ENCODE data around the gene ARHGAP25. TPM values are rescaled to one million over a fixed set of nuclear protein-coding genes. Genes with fewer than 3 reads are reported as not detected.

Gene ARHGAP25
- total and polyA plus RNA-seq, 11 donors: 2.6 to 27.9 (median 4.8) TPM

DNA sequence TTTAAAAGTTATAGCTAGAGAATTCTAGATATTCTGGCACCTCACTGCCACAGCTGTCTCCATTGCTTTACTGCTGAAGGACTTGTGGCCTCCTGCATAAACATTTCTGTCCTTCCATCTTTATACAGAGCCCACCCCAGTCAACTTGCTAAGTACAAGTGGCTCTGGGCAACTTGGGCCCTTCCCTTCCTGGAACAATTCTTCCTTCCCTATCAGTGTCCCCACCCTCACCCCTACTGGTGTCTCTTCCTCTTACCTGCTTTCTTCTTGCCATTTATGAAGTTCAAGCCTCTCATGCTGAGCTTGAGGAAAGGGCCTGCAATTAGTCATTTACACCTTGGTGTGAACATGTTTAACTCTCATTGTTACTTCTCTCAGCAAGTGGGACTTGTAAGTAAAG is 45.0 kb downstream of the ARHGAP25 start:
- no peaks in the 10 kb centered on the region for H3K27me3 ChIP-seq
- intact Hi-C loops (cut with DNase I): loop anchor here in 3 of 10 donors (5.0 to 10.0 kb wide), 2 partner anchors 53 to 55 kb away; no protein-coding TSS in a partner anchor
- no peaks in the 10 kb centered on the region for H3K9me3 ChIP-seq
- no peak for DNase-seq
- no peak overlapping the region for H3K4me3 ChIP-seq
- no peak for TF ChIP-seq POLR2A (IDR thresholded peaks at IDR 0.05)
- TF ChIP-seq, protein P1, sequence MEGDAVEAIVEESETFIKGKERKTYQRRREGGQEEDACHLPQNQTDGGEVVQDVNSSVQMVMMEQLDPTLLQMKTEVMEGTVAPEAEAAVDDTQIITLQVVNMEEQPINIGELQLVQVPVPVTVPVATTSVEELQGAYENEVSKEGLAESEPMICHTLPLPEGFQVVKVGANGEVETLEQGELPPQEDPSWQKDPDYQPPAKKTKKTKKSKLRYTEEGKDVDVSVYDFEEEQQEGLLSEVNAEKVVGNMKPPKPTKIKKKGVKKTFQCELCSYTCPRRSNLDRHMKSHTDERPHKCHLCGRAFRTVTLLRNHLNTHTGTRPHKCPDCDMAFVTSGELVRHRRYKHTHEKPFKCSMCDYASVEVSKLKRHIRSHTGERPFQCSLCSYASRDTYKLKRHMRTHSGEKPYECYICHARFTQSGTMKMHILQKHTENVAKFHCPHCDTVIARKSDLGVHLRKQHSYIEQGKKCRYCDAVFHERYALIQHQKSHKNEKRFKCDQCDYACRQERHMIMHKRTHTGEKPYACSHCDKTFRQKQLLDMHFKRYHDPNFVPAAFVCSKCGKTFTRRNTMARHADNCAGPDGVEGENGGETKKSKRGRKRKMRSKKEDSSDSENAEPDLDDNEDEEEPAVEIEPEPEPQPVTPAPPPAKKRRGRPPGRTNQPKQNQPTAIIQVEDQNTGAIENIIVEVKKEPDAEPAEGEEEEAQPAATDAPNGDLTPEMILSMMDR (IDR thresholded peaks at IDR 0.05): no peak
- H3K27ac ChIP-seq: peak overlapping the region in 1 of 12 donors; percentile 28
- H3K4me1 ChIP-seq: peaks cover 0 to 89% (median 16%) of the 10 kb centered on the region in 12 donors
- no peak for ATAC-seq
- peaks cover 0 to 76% (median 32%) of the 10 kb centered on the region in 9 donors for H3K36me3 ChIP-seq

DNA sequence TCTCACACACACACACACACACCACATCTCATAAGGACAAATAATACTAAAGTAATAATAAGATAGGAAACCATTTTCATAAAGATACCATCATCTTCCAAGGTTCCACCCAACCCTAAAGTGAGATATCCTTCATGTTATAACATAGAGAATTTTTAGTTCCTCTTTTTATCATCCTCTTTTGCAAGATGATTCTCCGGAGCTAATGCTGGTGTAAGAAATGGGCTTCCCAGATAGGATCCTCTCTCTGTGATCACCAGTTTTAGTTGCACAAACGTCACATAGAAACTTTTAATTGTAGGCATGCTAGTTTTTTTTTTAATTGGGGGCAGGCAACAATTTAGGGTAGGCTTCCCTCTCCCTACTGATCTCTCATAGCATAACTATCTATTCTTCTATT is 49.6 kb downstream of the ARHGAP25 start:
- intact Hi-C loops (cut with DNase I): loop anchor here in 1 of 10 donors (5.0 kb wide), 1 partner anchor 33 kb away; no protein-coding TSS in a partner anchor
- Histone ChIP-seq H3K9me3 (no peaks in the 10 kb centered on the region), H3K36me3 (peaks cover 0 to 93% (median 71%) of the 10 kb centered on the region in 9 donors)

DNA sequence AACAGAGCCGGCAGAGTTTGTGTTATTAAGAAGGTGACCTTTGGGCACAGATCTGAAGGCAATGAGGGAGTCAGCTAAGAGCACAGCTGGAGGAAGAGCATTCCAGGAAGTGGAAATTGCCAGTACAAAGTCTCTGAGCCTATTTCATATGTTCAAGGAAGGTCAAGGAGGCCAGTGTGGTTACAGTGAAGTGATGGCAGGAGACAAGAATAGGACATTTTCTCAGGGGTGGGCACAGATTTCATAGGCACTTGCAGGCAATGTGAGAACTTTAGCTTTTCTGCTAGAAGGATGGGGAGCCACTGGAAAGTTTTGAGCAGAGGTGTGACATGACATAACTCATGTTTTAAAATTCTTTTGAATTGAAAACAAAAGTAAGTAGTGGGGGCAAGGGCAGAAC is 50.3 kb downstream of the ARHGAP25 start:
- 43 to 56% (median 48%) methylated on average over 1 of the region's 1 CpG for WGBS, 4 donors
- Histone ChIP-seq H3K27me3 (no peaks in the 10 kb centered on the region), H3K27ac (peak overlapping the region in 2 of 12 donors; percentile 2 to 81), H3K9me3 (no peaks in the 10 kb centered on the region), H3K4me1 (peaks cover 0 to 65% (median 3%) of the 10 kb centered on the region in 12 donors), H3K36me3 (peaks cover 0 to 98% (median 78%) of the 10 kb centered on the region in 9 donors), H3K4me3 (no peak overlapping the region)
- no peak for TF ChIP-seq POLR2A (IDR thresholded peaks at IDR 0.05)
- TF ChIP-seq, protein P1 (IDR thresholded peaks at IDR 0.05): no peak
- ATAC-seq: peak in 1 of 4 donors; percentile 22
- no peak for DNase-seq
- intact Hi-C loops (cut with DNase I): loop anchor here in 1 of 10 donors (5.0 kb wide), 1 partner anchor 32 kb away; no protein-coding TSS in a partner anchor

More for the DNA sequence above, 49.6 kb downstream of the ARHGAP25 start:
- Histone ChIP-seq H3K4me1 (peaks cover 0 to 72% (median 6%) of the 10 kb centered on the region in 12 donors), H3K4me3 (no peak overlapping the region), H3K27me3 (no peaks in the 10 kb centered on the region), H3K27ac (peak overlapping the region in 2 of 12 donors; percentile 2 to 81)
- no peak for ATAC-seq
- no peak for TF ChIP-seq POLR2A (IDR thresholded peaks at IDR 0.05)
- TF ChIP-seq, protein P1 (IDR thresholded peaks at IDR 0.05): no peak
- no peak for DNase-seq
- WGBS, 4 donors: 71 to 76% (median 75%) methylated on average over 2 of the region's 2 CpGs

DNA sequence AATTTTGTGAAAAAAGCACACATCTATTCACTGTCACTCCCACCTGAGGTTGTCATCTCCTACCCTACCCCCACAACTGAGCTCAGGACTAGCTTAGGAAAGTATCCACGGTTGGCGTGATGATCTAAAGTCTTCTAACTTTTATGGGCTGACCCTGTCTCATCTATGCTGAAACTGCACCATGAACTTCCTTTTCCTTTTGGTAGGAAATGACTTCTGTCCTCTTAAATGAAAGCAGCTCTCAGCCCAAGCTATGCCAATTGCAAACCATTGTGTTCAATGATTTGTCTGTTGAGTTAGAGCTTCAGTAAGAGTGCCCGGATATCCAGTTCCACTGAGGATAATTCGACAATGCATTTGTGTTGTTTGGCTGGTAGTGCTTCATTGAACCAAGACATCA is 52.7 kb downstream of the ARHGAP25 start:
- DNase-seq: no peak
- Histone ChIP-seq H3K4me3 (no peak overlapping the region), H3K27ac (peak overlapping the region in 1 of 12 donors; percentile 25), H3K9me3 (no peaks in the 10 kb centered on the region), H3K27me3 (no peaks in the 10 kb centered on the region), H3K4me1 (peaks cover 0 to 59% (median 3%) of the 10 kb centered on the region in 12 donors), H3K36me3 (peaks cover 0 to 97% (median 76%) of the 10 kb centered on the region in 9 donors)
- WGBS, 4 donors: 71 to 88% (median 79%) methylated on average over 4 of the region's 4 CpGs
- ATAC-seq: no peak
- intact Hi-C loops (cut with DNase I): no loop called here
- TF ChIP-seq, protein P1 (IDR thresholded peaks at IDR 0.05): no peak
- TF ChIP-seq POLR2A (IDR thresholded peaks at IDR 0.05): no peak

All from heart left ventricle (tissue), 16 donors.